OCI-LY3 (cell line): ENCODE results near the gene NTHL1.

Source experiments
- H2AFZ ChIP-seq: fragments of 200-600, 300-600 bp; shearing (Covaris generic); 2 replicates; pipeline ENCODE4 v1.6.0; 2014; ENCODE audit warnings: antibody characterized with exemption, low read depth, low read length
- H3K27ac ChIP-seq: fragments of 200-600, 300-600 bp; sonication (generic); 2 replicates; pipeline ENCODE4 v1.5.1; 2014; ENCODE audit warnings: mild to moderate bottlenecking, low read length, moderate library complexity, mixed read lengths
- H3K27me3 ChIP-seq: fragments of 200-600, 300-600 bp; sonication (generic); 2 replicates; pipeline ENCODE4 v1.6.1; 2014; ENCODE audit warnings: low read depth, low read length, mixed read lengths
- H3K36me3 ChIP-seq: fragments of 200-600, 300-600 bp; sonication (generic); replicated peaks from 2 replicates; pipeline ENCODE3; 2014; ENCODE audit warnings: low read depth, low read length, mixed read lengths
- H3K4me1 ChIP-seq: fragments of 300-600, 200-600 bp; sonication (generic); 2 replicates; pipeline ENCODE4 v1.6.1; 2014; ENCODE audit warnings: low read length, mixed read lengths
- H3K4me2 ChIP-seq: fragments of 200-600, 300-600 bp; sonication (generic); 2 replicates; pipeline ENCODE4 v1.6.1; 2014; ENCODE audit warnings: low read length, mixed read lengths
- H3K4me3 ChIP-seq: fragments of 300-600, 200-600 bp; sonication (generic); 2 replicates; pipeline ENCODE4 v1.5.1; 2014; ENCODE audit warnings: antibody characterized with exemption, mild to moderate bottlenecking, low read length, moderate library complexity
- H3K79me2 ChIP-seq: fragments of 300-600, 200-600 bp; shearing (Covaris generic); 2 replicates; pipeline ENCODE4 v1.6.1; 2014; ENCODE audit warnings: mild to moderate bottlenecking, low read length, mixed read lengths
- H3K9ac ChIP-seq: fragments of 300-600, 200-600 bp; shearing (Covaris generic); 2 replicates; pipeline ENCODE4 v1.6.0; 2014; ENCODE audit warnings: mild to moderate bottlenecking, low read length, moderate library complexity
- H3K9me3 ChIP-seq: fragments of 200-600, 300-600 bp; shearing (Covaris generic); 2 replicates; pipeline ENCODE4 v1.6.1; 2014; ENCODE audit warnings: low read length, mixed read lengths; ENCODE audit not compliant: insufficient read depth
- H4K20me1 ChIP-seq: fragments of 200-600, 300-600 bp; sonication (generic); 2 replicates; pipeline ENCODE4 v1.6.1; 2016; ENCODE audit warnings: low read length, mixed read lengths; ENCODE audit not compliant: insufficient read depth
- CTCF ChIP-seq: fragments of 200-600, 300-600 bp; sonication (generic); IDR thresholded peaks from 2 replicates; pipeline ENCODE4 v1.5.1; 2014; ENCODE audit warnings: antibody characterized with exemption, low read length, low read depth
- EZH2phosphoT487 ChIP-seq: fragments of 200-600 bp; shearing (Covaris generic); IDR thresholded peaks from 2 replicates; pipeline ENCODE4 v1.6.1; 2018; ENCODE audit warnings: antibody characterized with exemption, mixed run types, low read depth

NTHL1 gene

GRCh38 chr16:2042986-2043666 is 4.5 kb downstream of the NTHL1 start:
- H3K4me1 ChIP-seq: peaks cover 17% of the 10 kb centered on the region
- H3K27ac ChIP-seq: no peak overlapping the region
- peaks cover 9% of the 10 kb centered on the region for H3K79me2 ChIP-seq
- no peak overlapping the region for H3K9ac ChIP-seq
- no peaks in the 10 kb centered on the region for H3K9me3 ChIP-seq
- no peaks in the 10 kb centered on the region for H4K20me1 ChIP-seq
- H3K4me3 ChIP-seq: no peak overlapping the region
- H3K4me2 ChIP-seq: no peak overlapping the region
- H2AFZ ChIP-seq: no peak overlapping the region
- TF ChIP-seq CTCF: no peak
- H3K27me3 ChIP-seq: no peaks in the 10 kb centered on the region
- no peaks in the 10 kb centered on the region for H3K36me3 ChIP-seq

GRCh38 chr16:2042171-2042985 is 5.3 kb downstream of the NTHL1 start:
- peaks cover 17% of the 10 kb centered on the region for H3K4me1 ChIP-seq
- no peaks in the 10 kb centered on the region for H3K36me3 ChIP-seq
- no peak overlapping the region for H2AFZ ChIP-seq
- H4K20me1 ChIP-seq: no peaks in the 10 kb centered on the region
- H3K27me3 ChIP-seq: no peaks in the 10 kb centered on the region
- TF ChIP-seq CTCF (no peak), EZH2phosphoT487 (no peak)
- no peak overlapping the region for H3K9ac ChIP-seq
- H3K27ac ChIP-seq: no peak overlapping the region
- no peak overlapping the region for H3K4me3 ChIP-seq
- H3K4me2 ChIP-seq: no peak overlapping the region
- H3K9me3 ChIP-seq: no peaks in the 10 kb centered on the region
- peaks cover 7% of the 10 kb centered on the region for H3K79me2 ChIP-seq

DNA sequence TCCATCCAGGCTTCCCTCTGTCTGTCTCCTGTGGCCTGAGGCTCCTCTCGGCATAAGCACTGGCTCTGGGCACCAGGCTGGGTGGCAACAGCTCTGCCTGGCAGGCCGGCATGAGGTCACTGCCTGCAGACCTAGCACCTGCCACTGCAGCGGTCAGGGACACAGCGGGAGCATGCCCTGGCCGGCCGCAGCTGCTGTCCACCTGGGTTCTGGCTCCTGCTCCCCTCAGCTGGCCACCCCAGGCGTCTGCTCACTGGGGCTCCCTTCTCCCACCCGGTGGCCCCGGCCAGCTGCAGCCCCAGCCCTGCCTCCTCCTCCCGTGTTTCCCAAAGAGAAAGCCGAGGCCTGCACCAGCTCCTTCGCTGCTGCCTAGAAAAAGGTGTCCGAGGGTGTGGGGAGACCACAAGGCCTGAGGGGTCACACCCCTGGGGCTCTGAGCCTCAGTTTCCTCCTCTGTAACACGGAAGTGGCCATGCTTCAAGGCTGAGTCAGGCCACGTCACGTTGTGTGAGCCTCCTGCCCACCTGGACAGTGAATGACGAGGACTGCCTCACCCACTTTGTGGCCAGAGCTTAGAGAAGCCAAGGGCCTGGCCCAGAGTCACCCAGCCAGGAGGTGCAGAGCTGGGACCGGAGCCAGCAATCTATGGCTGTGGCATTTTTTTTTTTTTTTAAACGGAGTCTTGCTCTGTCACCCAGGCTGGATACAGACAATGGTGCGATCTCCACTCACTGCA is 6.7 kb downstream of the NTHL1 start:
- H3K9ac ChIP-seq: no peak overlapping the region
- TF ChIP-seq EZH2phosphoT487 (no peak), CTCF (no peak)
- no peaks in the 10 kb centered on the region for H4K20me1 ChIP-seq
- no peaks in the 10 kb centered on the region for H3K36me3 ChIP-seq
- no peak overlapping the region for H3K4me3 ChIP-seq
- no peak overlapping the region for H2AFZ ChIP-seq
- no peak overlapping the region for H3K4me2 ChIP-seq
- H3K9me3 ChIP-seq: no peaks in the 10 kb centered on the region
- H3K4me1 ChIP-seq: peaks cover 13% of the 10 kb centered on the region
- no peaks in the 10 kb centered on the region for H3K79me2 ChIP-seq
- H3K27me3 ChIP-seq: no peaks in the 10 kb centered on the region
- no peak overlapping the region for H3K27ac ChIP-seq
